WTC11 (cell line): ENCODE results near the gene SALL1.

ENCODE experiments used
- CTCF ChIP-seq: fragments of 200-600 bp; IDR thresholded peaks from 2 replicates; pipeline ENCODE4 v1.8.0; 2022; ENCODE audit warnings: antibody characterized with exemption
- FOXK1 ChIP-seq: sonication (generic); formaldehyde crosslinking; IDR thresholded peaks from 2 replicates; pipeline ENCODE4 v1.8.0; 2022; ENCODE audit warnings: mild to moderate bottlenecking, moderate library complexity, missing genetic modification reagents
- IRF1 ChIP-seq: sonication (generic); formaldehyde crosslinking; IDR thresholded peaks from 2 replicates; pipeline ENCODE4 v1.8.0; 2023; ENCODE audit warnings: missing genetic modification reagents
- IRF2 ChIP-seq: sonication (generic); formaldehyde crosslinking; IDR thresholded peaks from 2 replicates; pipeline ENCODE4 v1.8.0; 2022; ENCODE audit warnings: low read depth, missing genetic modification reagents, borderline replicate concordance
- MLX ChIP-seq: sonication (generic); formaldehyde crosslinking; IDR thresholded peaks from 2 replicates; pipeline ENCODE4 v1.8.1; 2023; ENCODE audit warnings: mild to moderate bottlenecking, missing genetic modification reagents, moderate library complexity
- OVOL2 ChIP-seq: fragments of 250-450 bp; sonication (Bioruptor Pico); IDR thresholded peaks from 2 replicates; pipeline ENCODE4 v1.9.0; 2021; ENCODE audit warnings: mild to moderate bottlenecking, borderline replicate concordance
- SP1 ChIP-seq: sonication (generic); formaldehyde crosslinking; conservative IDR thresholded peaks from 2 replicates; pipeline ENCODE4 v1.8.1; 2022; ENCODE audit warnings: missing genetic modification reagents
- TCF7 ChIP-seq: sonication (generic); formaldehyde crosslinking; IDR thresholded peaks from 2 replicates; pipeline ENCODE4 v1.8.0; 2022; ENCODE audit warnings: mild to moderate bottlenecking, low read depth, missing genetic modification reagents, moderate library complexity
- TEAD4 ChIP-seq: sonication (generic); formaldehyde crosslinking; IDR thresholded peaks from 2 replicates; pipeline ENCODE4 v1.8.0; 2022; ENCODE audit warnings: mild to moderate bottlenecking, missing genetic modification reagents
- USF1 ChIP-seq: sonication (generic); formaldehyde crosslinking; IDR thresholded peaks from 2 replicates; pipeline ENCODE4 v1.8.0; 2022; ENCODE audit warnings: mild to moderate bottlenecking, missing genetic modification reagents
- ZNF121 ChIP-seq: sonication (generic); formaldehyde crosslinking; IDR thresholded peaks from 2 replicates; pipeline ENCODE4 v1.8.0; 2023; ENCODE audit warnings: missing genetic modification reagents

GRCh38 chr16:51146256-51146924, 4.7 kb downstream of the SALL1 start:
- TF ChIP-seq FOXK1 (CRISPR knock-in tag): no peak
- no peak for TF ChIP-seq ZNF121 (CRISPR knock-in tag)
- no peak for TF ChIP-seq SP1 (CRISPR knock-in tag)
- no peak for TF ChIP-seq CTCF
- no peak for TF ChIP-seq USF1 (CRISPR knock-in tag)
- no peak for TF ChIP-seq TCF7 (CRISPR knock-in tag)
- no peak for TF ChIP-seq IRF1
- no peak for TF ChIP-seq IRF2 (CRISPR knock-in tag)
- no peak for TF ChIP-seq TEAD4 (CRISPR knock-in tag)
- no peak for TF ChIP-seq MLX (CRISPR knock-in tag)
- no peak for TF ChIP-seq OVOL2 (CRISPR knock-in tag)
